Lower leg skin (tissue), 4 donors: ENCODE data around the gene DOK5. TPM values are rescaled to one million over a fixed set of nuclear protein-coding genes. Genes with fewer than 3 reads are reported as not detected.

Source experiments
- DNase-seq, 2 donors: peaks; one replicate each; pipeline ENCODE4 v3.0.0-alpha.2; 2019; ENCODE audit warnings: low spot score in 2 of 2
- H3K4me3 ChIP-seq: fragments of 200-600 bp; sonication (generic); 2 replicates; pipeline ENCODE4 v1.5.1; 2017; ENCODE audit warnings: mild to moderate bottlenecking, low read depth; ENCODE audit not compliant: poor library complexity, severe bottlenecking
- POLR2A ChIP-seq, 2 donors: fragments of 450-650 bp; IDR thresholded peaks; one replicate each; pipeline ENCODE4 v1.6.1; 2016 to 2017; ENCODE audit warnings: antibody characterized with exemption in 2 of 2, mild to moderate bottlenecking in 1 of 2, moderate library complexity in 1 of 2
- WGBS, 2 donors: methylation state at CpG; one replicate each; pipeline ENCODE4 v1.1.5; 2018; 5-methylcytosine and 5-hydroxymethylcytosine counted together
- intact Hi-C: fragments of 100-400 bp; cut with DNase I; formaldehyde crosslinking; loops from one replicate; pipeline ENCODE4 v1.15.0; 2023; ENCODE audit warnings: low total_unique reads
- total RNA-seq, 4 donors: library from RNA; depleted of rRNA; stranded (reverse); fragments of >200 nt; gene quantifications; one replicate each; pipeline ENCODE4 v1.1.0, GENCODE V29; 2016
- TF ChIP-seq, protein P1 (sequence below), 3 donors: fragments of 450-650 bp; IDR thresholded peaks; one replicate each; pipeline ENCODE4 v1.5.1; 2016; ENCODE audit warnings: antibody characterized with exemption in 3 of 3, mild to moderate bottlenecking in 3 of 3, moderate library complexity in 2 of 3

DOK5 gene
- total RNA-seq, 4 donors from 2014 or later = 0.23 to 1.3 (median 1.2) TPM; not detected in 1

DNA sequence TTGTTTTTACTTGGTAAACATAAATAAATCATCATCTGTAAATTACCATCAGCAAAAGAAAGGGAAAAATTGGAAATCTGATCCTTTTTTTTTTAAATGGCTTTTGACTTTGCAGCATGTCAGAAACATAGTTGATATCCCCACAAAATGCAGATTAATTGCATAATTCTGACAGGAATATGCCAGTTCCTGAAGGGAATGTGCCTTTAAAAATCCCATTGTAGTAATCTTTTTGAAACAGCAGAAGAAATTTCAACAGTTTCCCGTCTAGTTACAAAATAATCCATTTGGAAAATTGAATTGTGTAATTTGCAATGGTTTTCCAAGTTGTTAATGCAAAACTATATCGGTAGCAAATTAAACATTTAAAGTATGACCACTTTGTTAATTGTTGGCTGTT, 95.2 kb downstream of the DOK5 start:
- TF ChIP-seq, protein P1, sequence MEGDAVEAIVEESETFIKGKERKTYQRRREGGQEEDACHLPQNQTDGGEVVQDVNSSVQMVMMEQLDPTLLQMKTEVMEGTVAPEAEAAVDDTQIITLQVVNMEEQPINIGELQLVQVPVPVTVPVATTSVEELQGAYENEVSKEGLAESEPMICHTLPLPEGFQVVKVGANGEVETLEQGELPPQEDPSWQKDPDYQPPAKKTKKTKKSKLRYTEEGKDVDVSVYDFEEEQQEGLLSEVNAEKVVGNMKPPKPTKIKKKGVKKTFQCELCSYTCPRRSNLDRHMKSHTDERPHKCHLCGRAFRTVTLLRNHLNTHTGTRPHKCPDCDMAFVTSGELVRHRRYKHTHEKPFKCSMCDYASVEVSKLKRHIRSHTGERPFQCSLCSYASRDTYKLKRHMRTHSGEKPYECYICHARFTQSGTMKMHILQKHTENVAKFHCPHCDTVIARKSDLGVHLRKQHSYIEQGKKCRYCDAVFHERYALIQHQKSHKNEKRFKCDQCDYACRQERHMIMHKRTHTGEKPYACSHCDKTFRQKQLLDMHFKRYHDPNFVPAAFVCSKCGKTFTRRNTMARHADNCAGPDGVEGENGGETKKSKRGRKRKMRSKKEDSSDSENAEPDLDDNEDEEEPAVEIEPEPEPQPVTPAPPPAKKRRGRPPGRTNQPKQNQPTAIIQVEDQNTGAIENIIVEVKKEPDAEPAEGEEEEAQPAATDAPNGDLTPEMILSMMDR (IDR thresholded peaks at IDR 0.05) = no peak
- TF ChIP-seq POLR2A (IDR thresholded peaks at IDR 0.05) = no peak
- intact Hi-C loops = no loop called here
- WGBS, 2 donors = 58 to 63% methylated on average over 2 of the region's 2 CpGs

GRCh38 chr20:54572665-54573435, 97.5 kb downstream of the DOK5 start:
- intact Hi-C loops = no loop called here

More for the DNA sequence above, 95.2 kb downstream of the DOK5 start:
- no peak overlapping the region for H3K4me3 ChIP-seq
- no peak for DNase-seq

GRCh38 chr20:54573838-54574237, 98.4 kb downstream of the DOK5 start:
- intact Hi-C loops = no loop called here
- 50 to 73% methylated on average over 6 of the region's 6 CpGs for WGBS, 2 donors
- no peak for DNase-seq
- TF ChIP-seq, protein P1 (IDR thresholded peaks at IDR 0.05) = no peak
- no peak for TF ChIP-seq POLR2A (IDR thresholded peaks at IDR 0.05)
- H3K4me3 ChIP-seq = no peak overlapping the region

More at GRCh38 chr20:54572665-54573435, 97.5 kb downstream of the DOK5 start:
- H3K4me3 ChIP-seq = no peak overlapping the region
- no peak for DNase-seq
- TF ChIP-seq, protein P1 (IDR thresholded peaks at IDR 0.05) = no peak
- TF ChIP-seq POLR2A (IDR thresholded peaks at IDR 0.05) = no peak
- WGBS, 2 donors = 88 to 93% methylated on average over 8 of the region's 8 CpGs

DNA sequence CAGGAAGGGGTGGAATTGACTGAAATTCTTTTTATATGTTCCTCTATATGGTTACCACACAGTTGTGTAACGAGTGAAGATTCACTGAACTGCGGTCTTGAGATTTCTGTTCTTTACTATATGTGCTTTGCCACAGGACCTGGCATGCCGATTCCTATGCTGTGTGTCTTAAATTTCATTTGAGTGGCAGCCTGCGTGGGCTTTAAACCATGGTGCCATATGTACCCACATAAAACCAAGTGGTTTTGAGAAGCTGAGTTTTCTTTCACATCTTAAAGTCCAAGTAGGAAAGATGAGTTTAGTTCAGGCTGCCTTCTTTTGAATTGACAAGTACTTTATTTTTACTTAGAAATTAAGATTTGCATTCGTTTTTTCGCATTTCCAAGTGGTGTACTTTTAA, 101.1 kb downstream of the DOK5 start:
- H3K4me3 ChIP-seq = no peak overlapping the region
- intact Hi-C loops = no loop called here
- 87 to 90% methylated on average over 6 of the region's 6 CpGs for WGBS, 2 donors
- TF ChIP-seq POLR2A (IDR thresholded peaks at IDR 0.05) = no peak
- TF ChIP-seq, protein P1 (IDR thresholded peaks at IDR 0.05) = no peak
- no peak for DNase-seq

GRCh38 chr20:54577637-54578036, 102.2 kb downstream of the DOK5 start:
- intact Hi-C loops = no loop called here
- no peak for TF ChIP-seq POLR2A (IDR thresholded peaks at IDR 0.05)
- TF ChIP-seq, protein P1 (IDR thresholded peaks at IDR 0.05) = no peak
- no peak overlapping the region for H3K4me3 ChIP-seq
- no peak for DNase-seq

DNA sequence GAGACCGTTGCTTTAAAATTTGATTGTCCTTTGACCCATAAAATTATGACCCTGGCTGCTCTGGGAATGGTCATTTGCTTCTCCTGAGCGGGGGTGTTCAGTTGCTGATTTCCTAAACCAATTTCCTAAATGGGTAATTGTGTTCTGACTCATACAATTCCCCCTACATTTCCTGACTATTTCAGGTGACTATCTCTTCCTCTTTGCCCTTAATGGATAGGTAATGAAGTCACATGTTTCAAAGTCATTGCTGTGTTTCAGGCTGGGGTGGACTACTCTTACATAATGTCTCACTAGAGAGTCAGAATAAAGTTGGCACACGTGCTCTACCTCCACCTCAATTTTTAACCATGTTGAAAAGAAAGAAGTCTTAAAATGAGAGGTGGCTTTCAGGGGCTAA, 109.8 kb downstream of the DOK5 start:
- H3K4me3 ChIP-seq = no peak overlapping the region
- DNase-seq = no peak
- no peak for TF ChIP-seq POLR2A (IDR thresholded peaks at IDR 0.05)
- TF ChIP-seq, protein P1 (IDR thresholded peaks at IDR 0.05) = no peak
- intact Hi-C loops = no loop called here
- 64 to 80% methylated on average over 3 of the region's 3 CpGs for WGBS, 2 donors
